HUES64 (cell line): ENCODE data around the gene TCP10L.

Source experiments
- H3K27ac ChIP-seq: 2 replicates; pipeline ENCODE4 v1.7.0; 2013; ENCODE audit warnings: low read depth, low read length, inconsistent platforms
- H3K27me3 ChIP-seq: 2 replicates; pipeline ENCODE4 v1.6.1; 2013; ENCODE audit warnings: mild to moderate bottlenecking, low read length; ENCODE audit not compliant: insufficient read depth
- H3K36me3 ChIP-seq: 2 replicates; pipeline ENCODE4 v1.6.1; 2013; ENCODE audit warnings: mild to moderate bottlenecking, low read length; ENCODE audit not compliant: insufficient read depth
- H3K4me1 ChIP-seq: 2 replicates; pipeline ENCODE4 v1.6.1; 2013; ENCODE audit warnings: mild to moderate bottlenecking, low read length, moderate library complexity; ENCODE audit not compliant: insufficient read depth
- H3K4me3 ChIP-seq: 2 replicates; pipeline ENCODE4 v1.5.1; 2013; ENCODE audit warnings: mild to moderate bottlenecking, low read length, moderate library complexity
- H3K9ac ChIP-seq: 2 replicates; pipeline ENCODE4 v1.6.1; 2013; ENCODE audit warnings: mild to moderate bottlenecking, low read depth, low read length
- H3K9me3 ChIP-seq: 2 replicates; pipeline ENCODE4 v1.6.1; 2013; ENCODE audit warnings: low read depth, low read length; ENCODE audit not compliant: insufficient read depth
- WGBS: fragments of 150-250, 120-280 bp; methylation state at CpG from one replicate; pipeline ENCODE4 v1.1.7; 2013; ENCODE audit warnings: missing lambda C conversion rate; 5-methylcytosine and 5-hydroxymethylcytosine counted together

Gene TCP10L

GRCh38 chr21:32585970-32586369 is 647 bp upstream of the TCP10L start:
- 93% methylated on average over 9 of the region's 9 CpGs for WGBS
- Histone ChIP-seq H3K27ac (no peak overlapping the region), H3K9me3 (no peaks in the 10 kb centered on the region), H3K27me3 (no peaks in the 10 kb centered on the region), H3K36me3 (no peaks in the 10 kb centered on the region), H3K4me3 (no peak overlapping the region), H3K4me1 (no peaks in the 10 kb centered on the region), H3K9ac (no peak overlapping the region)

- Histone ChIP-seq H3K27ac (no peak overlapping the region), H3K36me3 (no peaks in the 10 kb centered on the region), H3K27me3 (no peaks in the 10 kb centered on the region), H3K4me1 (no peaks in the 10 kb centered on the region), H3K9me3 (no peaks in the 10 kb centered on the region), H3K4me3 (no peak overlapping the region), H3K9ac (no peak overlapping the region)
- 92% methylated on average over 8 of the region's 8 CpGs for WGBS
These were observed 851 bp downstream of the TCP10L start for GRCh38 chr21:32584472-32584871.

- H3K9me3 ChIP-seq, result no peaks in the 10 kb centered on the region
- H3K27me3 ChIP-seq, result 0 out of 2 replicates have a peak, but pooled peaks cover 3% of the 10 kb centered on the region
- no peaks in the 10 kb centered on the region for H3K4me1 ChIP-seq
- no peak overlapping the region for H3K9ac ChIP-seq
- H3K36me3 ChIP-seq, result no peaks in the 10 kb centered on the region
- no peak overlapping the region for H3K27ac ChIP-seq
- WGBS, result 95% methylated on average over 13 of the region's 13 CpGs
- H3K4me3 ChIP-seq, result no peak overlapping the region
These were observed 3.6 kb downstream of the TCP10L start for GRCh38 chr21:32581732-32582131.

GRCh38 chr21:32580949-32581348 is 4.4 kb downstream of the TCP10L start:
- H3K27me3 ChIP-seq, result 0 out of 2 replicates have a peak, but pooled peaks cover 3% of the 10 kb centered on the region
- 94% methylated on average over 13 of the region's 13 CpGs for WGBS
- no peaks in the 10 kb centered on the region for H3K9me3 ChIP-seq
- no peak overlapping the region for H3K27ac ChIP-seq
- H3K36me3 ChIP-seq, result no peaks in the 10 kb centered on the region
- no peak overlapping the region for H3K4me3 ChIP-seq
- no peaks in the 10 kb centered on the region for H3K4me1 ChIP-seq
- no peak overlapping the region for H3K9ac ChIP-seq

- WGBS, result 39% methylated on average over 15 of the region's 15 CpGs
These were observed 7.1 kb downstream of the TCP10L start for GRCh38 chr21:32578107-32578691.

GRCh38 chr21:32576011-32576410 is 9.3 kb downstream of the TCP10L start:
- Histone ChIP-seq H3K4me3 (no peak overlapping the region), H3K36me3 (no peaks in the 10 kb centered on the region), H3K27me3 (0 out of 2 replicates have a peak, but pooled peaks cover 3% of the 10 kb centered on the region), H3K9ac (no peak overlapping the region), H3K27ac (no peak overlapping the region), H3K9me3 (no peaks in the 10 kb centered on the region), H3K4me1 (no peaks in the 10 kb centered on the region)
- 93% methylated on average over 11 of the region's 11 CpGs for WGBS

More at GRCh38 chr21:32578107-32578691, 7.1 kb downstream of the TCP10L start:
- no peak overlapping the region for H3K9ac ChIP-seq
- H3K9me3 ChIP-seq, result no peaks in the 10 kb centered on the region
- no peaks in the 10 kb centered on the region for H3K4me1 ChIP-seq
- H3K4me3 ChIP-seq, result no peak overlapping the region
- no peaks in the 10 kb centered on the region for H3K36me3 ChIP-seq
- 0 out of 2 replicates have a peak, but pooled peaks cover 3% of the 10 kb centered on the region for H3K27me3 ChIP-seq
- no peak overlapping the region for H3K27ac ChIP-seq

GRCh38 chr21:32574946-32575925 is 10.1 kb downstream of the TCP10L start:
- 0 out of 2 replicates have a peak, but pooled peaks cover 3% of the 10 kb centered on the region for H3K27me3 ChIP-seq
- no peak overlapping the region for H3K9ac ChIP-seq
- no peak overlapping the region for H3K27ac ChIP-seq
- H3K4me3 ChIP-seq, result no peak overlapping the region
- H3K36me3 ChIP-seq, result no peaks in the 10 kb centered on the region
- H3K4me1 ChIP-seq, result no peaks in the 10 kb centered on the region
- H3K9me3 ChIP-seq, result no peaks in the 10 kb centered on the region
- WGBS, result 92% methylated on average over 26 of the region's 26 CpGs

GRCh38 chr21:32572574-32573420 is 12.5 kb downstream of the TCP10L start:
- H3K4me1 ChIP-seq, result peaks cover 9% of the 10 kb centered on the region; the same call in 1 of the 2 replicates
- no peak overlapping the region for H3K9ac ChIP-seq
- H3K27me3 ChIP-seq, result peaks cover 11% of the 10 kb centered on the region; the same call in 1 of the 2 replicates
- no peak overlapping the region for H3K27ac ChIP-seq
- H3K36me3 ChIP-seq, result no peaks in the 10 kb centered on the region
- no peak overlapping the region for H3K4me3 ChIP-seq
- H3K9me3 ChIP-seq, result no peaks in the 10 kb centered on the region
- WGBS, result 88% methylated on average over 25 of the region's 25 CpGs

GRCh38 chr21:32570456-32570855 is 14.9 kb downstream of the TCP10L start:
- Histone ChIP-seq H3K4me1 (peaks cover 9% of the 10 kb centered on the region; the same call in 1 of the 2 replicates), H3K27ac (no peak overlapping the region), H3K9ac (no peak overlapping the region), H3K27me3 (peaks cover 11% of the 10 kb centered on the region; the same call in 1 of the 2 replicates), H3K4me3 (no peak overlapping the region), H3K36me3 (no peaks in the 10 kb centered on the region), H3K9me3 (no peaks in the 10 kb centered on the region)
- 87% methylated on average over 3 of the region's 3 CpGs for WGBS

- Histone ChIP-seq H3K27me3 (peaks cover 11% of the 10 kb centered on the region; the same call in 1 of the 2 replicates), H3K27ac (0 out of 2 replicates have a peak overlapping the region, but pooled peaks have one; percentile 5), H3K9ac (peak overlapping the region; percentile 72), H3K9me3 (peaks cover 7% of the 10 kb centered on the region), H3K36me3 (no peaks in the 10 kb centered on the region), H3K4me1 (peaks cover 9% of the 10 kb centered on the region; the same call in 1 of the 2 replicates), H3K4me3 (peak overlapping the region; percentile 70)
- WGBS, result 8% methylated on average over 60 of the region's 61 CpGs
These were observed 15.8 kb downstream of the TCP10L start for GRCh38 chr21:32569261-32570230.
